GM12874 (cell line): ENCODE results near the gene PXDN.

ENCODE experiments used
- TF ChIP-seq, protein P1 (sequence below): IDR thresholded peaks from 2 replicates; pipeline ENCODE4 v1.5.1; 2011; ENCODE audit warnings: low read depth, mild to moderate bottlenecking, control low read depth, low read length, moderate library complexity; ENCODE audit not compliant: insufficient read depth

PXDN gene

DNA sequence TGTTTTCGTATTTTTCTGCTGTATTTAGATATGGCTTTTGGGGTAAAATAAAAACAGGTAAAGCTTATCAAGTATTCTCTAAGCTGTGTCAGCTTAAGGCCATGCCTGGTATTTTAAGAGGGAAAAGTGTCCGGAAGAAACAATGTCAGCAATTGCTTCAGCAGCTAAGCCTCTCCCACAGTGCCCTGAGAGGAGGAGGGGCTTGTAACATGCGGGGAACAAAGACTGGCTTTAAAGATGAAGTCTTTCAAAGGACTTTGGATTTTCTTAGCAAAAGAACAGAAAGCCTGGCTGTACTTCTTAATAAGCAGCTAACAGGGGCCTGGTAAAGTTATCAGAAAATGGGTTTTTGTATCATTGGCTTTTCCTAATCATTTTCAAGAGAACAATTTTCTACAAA lies 102.8 kb downstream of the PXDN start:
- TF ChIP-seq, protein P1, sequence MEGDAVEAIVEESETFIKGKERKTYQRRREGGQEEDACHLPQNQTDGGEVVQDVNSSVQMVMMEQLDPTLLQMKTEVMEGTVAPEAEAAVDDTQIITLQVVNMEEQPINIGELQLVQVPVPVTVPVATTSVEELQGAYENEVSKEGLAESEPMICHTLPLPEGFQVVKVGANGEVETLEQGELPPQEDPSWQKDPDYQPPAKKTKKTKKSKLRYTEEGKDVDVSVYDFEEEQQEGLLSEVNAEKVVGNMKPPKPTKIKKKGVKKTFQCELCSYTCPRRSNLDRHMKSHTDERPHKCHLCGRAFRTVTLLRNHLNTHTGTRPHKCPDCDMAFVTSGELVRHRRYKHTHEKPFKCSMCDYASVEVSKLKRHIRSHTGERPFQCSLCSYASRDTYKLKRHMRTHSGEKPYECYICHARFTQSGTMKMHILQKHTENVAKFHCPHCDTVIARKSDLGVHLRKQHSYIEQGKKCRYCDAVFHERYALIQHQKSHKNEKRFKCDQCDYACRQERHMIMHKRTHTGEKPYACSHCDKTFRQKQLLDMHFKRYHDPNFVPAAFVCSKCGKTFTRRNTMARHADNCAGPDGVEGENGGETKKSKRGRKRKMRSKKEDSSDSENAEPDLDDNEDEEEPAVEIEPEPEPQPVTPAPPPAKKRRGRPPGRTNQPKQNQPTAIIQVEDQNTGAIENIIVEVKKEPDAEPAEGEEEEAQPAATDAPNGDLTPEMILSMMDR: no peak

DNA sequence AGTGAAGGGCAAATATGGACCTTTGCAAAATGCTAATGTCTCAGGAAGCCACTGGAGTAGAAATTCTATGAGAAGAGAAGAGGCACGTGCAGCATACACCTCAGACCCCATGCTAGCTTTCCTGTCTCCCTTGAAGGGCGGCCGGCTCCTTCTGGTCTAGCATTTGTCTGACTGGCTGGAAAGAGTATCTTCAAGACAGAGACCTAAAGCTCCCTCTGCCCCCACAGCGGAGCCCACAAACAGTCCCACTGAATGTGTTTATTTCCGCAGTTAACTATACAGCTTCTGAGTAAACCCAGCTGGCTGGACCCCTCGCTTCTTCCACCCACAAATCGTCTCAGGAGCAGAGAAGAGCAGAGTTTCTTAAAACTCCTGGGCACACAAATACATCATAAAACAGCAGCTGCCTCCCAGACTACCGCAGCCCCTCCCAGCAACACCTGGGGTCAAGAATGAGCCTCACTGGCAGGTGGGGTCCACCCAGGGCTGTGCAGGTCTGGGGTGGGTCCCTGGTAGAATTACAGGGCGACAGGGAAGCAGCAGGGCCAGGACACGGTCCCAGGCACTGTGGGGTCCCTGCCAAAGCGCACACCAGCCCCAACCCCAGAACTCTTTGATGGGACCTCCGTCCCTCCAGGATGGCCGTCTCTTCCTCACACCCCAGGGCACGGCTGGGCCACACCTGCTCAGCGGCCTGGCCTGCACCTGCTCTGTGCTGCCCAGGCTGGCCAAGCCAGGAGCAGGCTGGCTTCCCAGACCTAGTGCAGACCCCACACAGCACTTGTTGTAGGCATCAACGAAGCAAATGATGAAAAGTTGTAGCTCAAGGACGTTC lies 103.8 kb downstream of the PXDN start:
- TF ChIP-seq, protein P1: no peak

DNA sequence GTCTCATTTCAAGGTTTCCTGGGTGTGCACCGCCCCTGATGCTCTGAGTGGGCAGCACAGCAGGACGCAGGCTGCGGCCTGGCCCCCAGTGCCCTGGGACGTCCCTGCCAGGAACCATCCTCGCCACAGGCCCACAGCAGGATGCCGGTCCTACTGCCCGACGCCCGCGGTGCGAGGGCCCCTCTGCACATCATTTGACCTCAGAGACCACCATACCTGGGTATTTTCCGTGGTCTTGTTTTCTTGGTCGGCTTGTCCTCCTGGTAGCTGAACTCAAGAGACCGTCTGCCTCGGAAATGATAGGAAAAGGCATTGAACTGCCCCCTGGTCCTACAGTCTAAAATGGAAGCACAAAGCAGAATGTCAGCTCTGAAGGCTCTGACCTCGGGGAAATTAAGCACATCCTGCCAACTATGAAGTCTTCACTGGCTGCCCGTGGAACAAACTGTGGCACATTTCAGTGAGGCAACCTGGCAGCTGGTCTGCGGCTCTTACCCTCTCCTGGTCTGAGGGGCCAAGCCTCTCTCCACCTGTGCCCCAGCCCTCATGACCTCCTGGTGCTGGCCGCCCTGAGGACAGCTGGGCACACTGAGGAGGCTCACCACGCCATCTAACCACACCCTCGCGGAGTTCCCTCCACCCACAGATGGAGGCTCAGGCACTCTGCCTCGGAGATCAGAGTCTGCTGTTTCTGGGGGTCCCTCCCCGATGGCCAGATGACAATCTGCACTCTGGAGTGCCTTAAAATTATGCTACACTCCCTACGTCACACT lies 105.0 kb downstream of the PXDN start:
- TF ChIP-seq, protein P1: no peak

DNA sequence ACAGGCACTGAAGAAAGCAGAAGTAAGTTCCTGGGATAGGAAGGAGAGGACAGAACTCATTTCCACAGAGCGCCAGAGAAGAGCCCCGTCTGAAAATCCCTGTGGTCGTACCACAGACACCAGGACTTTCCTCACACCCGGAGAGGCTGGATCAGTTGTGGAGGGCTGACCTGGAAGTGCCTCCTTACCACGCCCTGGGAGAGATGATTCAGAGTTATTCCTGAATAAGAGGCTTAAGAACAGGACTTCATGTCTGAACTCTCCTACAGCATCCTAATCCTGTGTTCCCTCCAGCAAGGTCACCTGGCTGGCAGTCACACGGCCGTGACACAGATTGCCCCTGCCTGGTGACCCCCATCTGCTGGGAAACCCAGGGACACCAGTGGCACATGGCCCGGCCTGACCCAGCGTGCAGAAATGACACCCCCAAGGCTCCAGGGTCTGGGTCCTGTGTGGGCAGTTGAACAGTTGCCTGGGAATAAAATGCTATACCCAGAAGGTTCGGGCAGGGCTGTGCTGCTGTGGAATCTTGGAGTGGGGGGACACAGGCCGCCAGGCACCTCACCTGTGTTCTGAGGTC lies 105.9 kb downstream of the PXDN start:
- TF ChIP-seq, protein P1: no peak

DNA sequence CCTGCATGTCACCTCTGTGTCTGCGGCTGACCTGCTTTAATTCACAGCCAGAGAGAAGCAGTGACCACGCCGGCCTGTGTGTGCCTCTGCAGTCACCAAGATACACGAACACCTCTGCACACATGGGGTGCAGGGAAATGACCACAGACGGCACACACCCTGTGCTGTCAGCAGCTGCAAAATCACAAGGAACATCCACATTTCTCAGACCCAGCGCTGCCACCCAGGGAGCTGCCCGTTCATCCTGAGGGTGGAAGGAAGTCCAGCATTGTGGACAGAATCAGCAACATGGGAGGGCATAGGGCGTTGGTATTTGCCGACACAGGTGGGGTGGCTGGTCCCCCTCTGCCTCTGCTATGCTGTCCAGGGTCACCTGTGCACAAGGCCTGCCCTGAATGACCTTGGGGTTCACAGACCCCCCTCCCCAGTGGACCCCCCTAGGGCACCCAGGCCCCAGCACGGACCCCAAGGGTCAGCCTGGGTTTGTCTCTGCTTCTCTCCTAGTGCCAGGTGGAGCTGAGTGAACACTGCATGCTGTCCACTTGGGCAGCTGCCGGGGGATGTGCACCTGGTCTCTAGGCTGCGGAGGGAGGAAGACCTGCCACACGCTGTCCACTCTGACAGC lies 107.4 kb downstream of the PXDN start:
- TF ChIP-seq, protein P1: no peak

DNA sequence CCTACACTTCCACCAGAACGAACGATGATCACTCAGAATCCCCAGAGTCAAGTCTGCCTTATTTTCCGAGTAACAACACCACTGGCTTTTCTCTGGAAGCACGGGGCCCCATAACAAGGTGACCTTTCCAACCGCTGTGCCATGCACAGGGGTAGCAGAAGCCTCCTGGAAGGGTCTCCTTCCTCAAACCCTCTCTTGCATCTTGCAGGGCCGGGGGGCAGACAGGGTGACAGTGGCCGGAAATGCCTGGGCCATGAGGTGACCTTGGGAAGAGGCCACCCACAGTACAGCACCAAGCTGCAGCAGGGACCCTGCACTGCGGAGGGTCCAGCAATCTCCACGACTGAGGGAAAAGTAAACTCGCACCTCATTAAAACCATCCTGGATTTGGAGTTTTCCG lies 108.5 kb downstream of the PXDN start:
- TF ChIP-seq, protein P1: no peak
